GM11168 (cell line): ENCODE data around the gene PDE4C.

Experiments used
- in situ Hi-C: fragments of 300-500 bp; cut with MboI; formaldehyde crosslinking; loops from one replicate; pipeline ENCODE4 v1.12.0; 2022; ENCODE audit warnings: low sequenced_read_pairs; ENCODE audit not compliant: unreplicated experiment

The PDE4C gene

GRCh38 chr19:18225355-18225701 is 910 bp downstream of the PDE4C start:
- in situ Hi-C loops: no loop called here

GRCh38 chr19:18224525-18225354 is 1.5 kb downstream of the PDE4C start:
- in situ Hi-C loops: no loop called here

- in situ Hi-C loops: no loop called here
Observed at GRCh38 chr19:18223860-18224524, 2.2 kb downstream of the PDE4C start.

- in situ Hi-C loops: no loop called here
Observed at GRCh38 chr19:18221815-18222725, 4.2 kb downstream of the PDE4C start.

GRCh38 chr19:18220632-18221275 is 5.5 kb downstream of the PDE4C start:
- in situ Hi-C loops: no loop called here

- in situ Hi-C loops: no loop called here
Observed at GRCh38 chr19:18219911-18220631, 6.2 kb downstream of the PDE4C start.

GRCh38 chr19:18218600-18218999 is 7.6 kb downstream of the PDE4C start:
- in situ Hi-C loops: no loop called here

GRCh38 chr19:18218159-18218558 is 8.1 kb downstream of the PDE4C start:
- in situ Hi-C loops: no loop called here

- in situ Hi-C loops: no loop called here
Observed at GRCh38 chr19:18216789-18217188, 9.4 kb downstream of the PDE4C start.

GRCh38 chr19:18214779-18215433 is 11.3 kb downstream of the PDE4C start:
- in situ Hi-C loops: loop anchor here (5.0 kb wide), 1 partner anchor 42 kb away; a partner anchor contains a TSS

- in situ Hi-C loops: loop anchor here (5.0 kb wide), 1 partner anchor 46 kb away; a partner anchor contains a TSS
Observed at GRCh38 chr19:18211683-18212082, 14.6 kb downstream of the PDE4C start.

- in situ Hi-C loops: loop anchor here (5.0 kb wide), 1 partner anchor 47 kb away; a partner anchor contains a TSS
Observed at GRCh38 chr19:18209912-18210311, 16.3 kb downstream of the PDE4C start.

GRCh38 chr19:18208098-18208951 is 17.9 kb downstream of the PDE4C start:
- in situ Hi-C loops: no loop called here

- in situ Hi-C loops: no loop called here
Observed at GRCh38 chr19:18206018-18206417, 20.2 kb downstream of the PDE4C start.

GRCh38 chr19:18205200-18205892 is 20.9 kb downstream of the PDE4C start:
- in situ Hi-C loops: no loop called here

- in situ Hi-C loops: no loop called here
Observed at GRCh38 chr19:18204394-18205199, 21.6 kb downstream of the PDE4C start.
